SIG-M5 treated with dmso at 0.1 percent for 504 hours (cell line): ENCODE results near the gene UBE2M.
"Not testable (repeated sequence)": the region's sequence is repeated elsewhere in the genome, so short reads cannot be mapped to it uniquely, and the experiment has no call there.

Experiments
- DNase-seq: peaks from one replicate; lab custom pipeline; 2025; ENCODE audit not compliant: unreplicated experiment; lab: John Stamatoyannopoulos, UW

UBE2M gene

GRCh38 chr19:58558066-58558622 lies at the start of gene UBE2M:
Gene UBE2M, minus strand, starts transcription at chr19:58558611. Its CDS starts 230 bp downstream, at chr19:58558381.
- DNase-seq: no peak

GRCh38 chr19:58607213-58607612 lies 48.8 kb upstream of the UBE2M start:
- not testable (repeated sequence) for DNase-seq

GRCh38 chr19:58606251-58606896 lies 48.0 kb upstream of the UBE2M start:
- not testable (repeated sequence) for DNase-seq

- no peak for DNase-seq
These were observed 27.8 kb upstream of the UBE2M start for GRCh38 chr19:58586133-58586765.

- no peak for DNase-seq
These were observed 27.2 kb upstream of the UBE2M start for GRCh38 chr19:58585442-58586132.

GRCh38 chr19:58584498-58585441 lies 26.4 kb upstream of the UBE2M start:
- DNase-seq: no peak

- DNase-seq: no peak
These were observed 24.6 kb upstream of the UBE2M start for GRCh38 chr19:58582985-58583384.

- DNase-seq: no peak
These were observed 23.1 kb upstream of the UBE2M start for GRCh38 chr19:58581227-58582141.

- no peak for DNase-seq
These were observed 21.2 kb upstream of the UBE2M start for GRCh38 chr19:58579473-58580142.

GRCh38 chr19:58578012-58578925 lies 19.9 kb upstream of the UBE2M start:
- no peak for DNase-seq

- DNase-seq: not testable (repeated sequence)
These were observed 19.2 kb upstream of the UBE2M start for GRCh38 chr19:58577581-58577980.

- no peak for DNase-seq
These were observed 17.0 kb upstream of the UBE2M start for GRCh38 chr19:58575183-58576041.

GRCh38 chr19:58573658-58574164 lies 15.3 kb upstream of the UBE2M start:
- DNase-seq: no peak

GRCh38 chr19:58572818-58573657 lies 14.6 kb upstream of the UBE2M start, which contains the start of gene MZF1:
Gene MZF1, minus strand, starts transcription at chr19:58573335. Its CDS starts 1,946 bp downstream, at chr19:58571389.
- no peak for DNase-seq

- DNase-seq: no peak
These were observed 13.8 kb upstream of the UBE2M start for GRCh38 chr19:58572026-58572817.
